Osteocyte (in vitro differentiated cells): ENCODE results near the gene FAM83C. TPM values are rescaled to one million over a fixed set of nuclear protein-coding genes. Genes with fewer than 3 reads are reported as not detected.

Experiments used
- DNase-seq: peaks from one replicate; pipeline ENCODE4 v3.0.0; 2021; ENCODE audit warnings: mixed read lengths; ENCODE audit not compliant: unreplicated experiment; ENCODE audit errors: extremely low spot score
- H3K27ac Mint-ChIP-seq: one replicate; pipeline ENCODE4 v1.8.0; 2021; ENCODE audit warnings: mild to moderate bottlenecking, mixed read lengths; ENCODE audit not compliant: unreplicated experiment
- H3K27me3 Mint-ChIP-seq: one replicate; pipeline ENCODE4 v1.8.0; 2021; ENCODE audit warnings: mixed read lengths; ENCODE audit not compliant: unreplicated experiment
- H3K36me3 Mint-ChIP-seq: one replicate; pipeline ENCODE4 v1.8.0; 2021; ENCODE audit warnings: mixed read lengths; ENCODE audit not compliant: unreplicated experiment
- H3K4me1 Mint-ChIP-seq: one replicate; pipeline ENCODE4 v1.8.0; 2021; ENCODE audit warnings: mixed read lengths; ENCODE audit not compliant: unreplicated experiment
- H3K4me3 Mint-ChIP-seq: one replicate; pipeline ENCODE4 v1.8.0; 2021; ENCODE audit warnings: mild to moderate bottlenecking, moderate library complexity, mixed read lengths; ENCODE audit not compliant: unreplicated experiment
- H3K9me3 Mint-ChIP-seq: one replicate; pipeline ENCODE4 v1.8.0; 2021; ENCODE audit warnings: mixed read lengths; ENCODE audit not compliant: unreplicated experiment
- total RNA-seq: library from RNA; stranded (reverse); gene quantifications from 2 replicates; pipeline ENCODE4 v1.2.1, GENCODE V29; 2021
- TF ChIP-seq, protein P1 (sequence below): fragments of 200-600 bp; sonication (generic); IDR thresholded peaks from 2 replicates; pipeline ENCODE4 v1.5.0; 2021; ENCODE audit warnings: antibody characterized with exemption, mild to moderate bottlenecking, moderate library complexity

The FAM83C gene
- total RNA-seq, 1 donor from 2014 or later = not detected

DNA sequence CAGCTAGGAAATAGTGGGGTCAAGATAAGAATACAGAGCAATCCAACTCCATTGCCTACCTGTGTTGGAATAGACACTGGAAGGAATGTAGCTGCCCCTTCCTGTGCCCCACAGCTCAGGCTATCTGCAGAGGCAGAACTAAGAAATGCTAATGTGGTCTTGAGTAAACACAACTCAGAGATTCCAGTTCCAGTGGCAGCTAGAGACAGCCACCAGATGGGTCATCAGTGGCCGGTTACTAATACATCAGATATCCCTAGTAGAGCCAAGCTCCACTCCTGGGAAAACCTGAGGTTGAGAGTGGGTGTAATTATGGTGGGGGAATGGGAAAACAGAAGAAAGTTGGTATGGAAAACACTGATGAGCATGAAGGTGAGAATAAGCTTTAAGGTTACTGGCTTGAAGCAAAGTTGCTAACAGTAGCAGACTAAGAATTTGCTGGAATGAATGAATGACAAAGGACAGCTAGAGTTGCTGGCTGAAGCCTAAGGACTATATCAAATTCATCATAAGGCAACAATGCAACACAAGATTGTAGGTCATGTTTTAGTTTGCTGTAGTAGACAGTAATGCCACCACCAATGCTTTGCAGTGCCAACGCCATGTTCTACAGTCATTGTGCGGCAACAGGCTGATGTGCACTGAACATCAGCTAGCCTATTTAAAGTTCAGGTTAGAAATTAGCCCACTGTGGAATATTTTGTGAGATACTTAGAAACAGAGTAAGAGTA, 28.3 kb upstream of the FAM83C start:
- TF ChIP-seq, protein P1, sequence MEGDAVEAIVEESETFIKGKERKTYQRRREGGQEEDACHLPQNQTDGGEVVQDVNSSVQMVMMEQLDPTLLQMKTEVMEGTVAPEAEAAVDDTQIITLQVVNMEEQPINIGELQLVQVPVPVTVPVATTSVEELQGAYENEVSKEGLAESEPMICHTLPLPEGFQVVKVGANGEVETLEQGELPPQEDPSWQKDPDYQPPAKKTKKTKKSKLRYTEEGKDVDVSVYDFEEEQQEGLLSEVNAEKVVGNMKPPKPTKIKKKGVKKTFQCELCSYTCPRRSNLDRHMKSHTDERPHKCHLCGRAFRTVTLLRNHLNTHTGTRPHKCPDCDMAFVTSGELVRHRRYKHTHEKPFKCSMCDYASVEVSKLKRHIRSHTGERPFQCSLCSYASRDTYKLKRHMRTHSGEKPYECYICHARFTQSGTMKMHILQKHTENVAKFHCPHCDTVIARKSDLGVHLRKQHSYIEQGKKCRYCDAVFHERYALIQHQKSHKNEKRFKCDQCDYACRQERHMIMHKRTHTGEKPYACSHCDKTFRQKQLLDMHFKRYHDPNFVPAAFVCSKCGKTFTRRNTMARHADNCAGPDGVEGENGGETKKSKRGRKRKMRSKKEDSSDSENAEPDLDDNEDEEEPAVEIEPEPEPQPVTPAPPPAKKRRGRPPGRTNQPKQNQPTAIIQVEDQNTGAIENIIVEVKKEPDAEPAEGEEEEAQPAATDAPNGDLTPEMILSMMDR = no peak
- H3K36me3 Mint-ChIP-seq = peaks cover 3% of the 10 kb centered on the region
- no peaks in the 10 kb centered on the region for H3K27me3 Mint-ChIP-seq
- peak overlapping the region; percentile 61 for H3K27ac Mint-ChIP-seq
- DNase-seq = no peak
- peaks cover 67% of the 10 kb centered on the region for H3K4me1 Mint-ChIP-seq
- no peak overlapping the region for H3K4me3 Mint-ChIP-seq
- no peaks in the 10 kb centered on the region for H3K9me3 Mint-ChIP-seq

DNA sequence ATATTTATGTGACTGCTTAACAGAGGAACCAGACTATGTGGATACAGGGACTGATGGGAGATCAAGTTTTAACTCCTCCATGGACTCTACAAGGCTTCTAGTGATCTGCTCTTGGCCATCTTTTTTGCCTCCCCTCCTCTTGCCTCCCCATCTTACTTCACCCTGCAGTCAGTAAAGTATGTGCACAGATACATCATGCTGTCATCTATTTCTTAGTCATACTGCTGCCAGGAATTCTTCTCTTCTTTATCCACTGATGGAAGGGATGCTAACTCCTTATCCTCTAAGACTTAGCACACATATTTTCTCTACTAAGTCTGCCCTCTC, 27.6 kb upstream of the FAM83C start:
- TF ChIP-seq, protein P1 = no peak
- Mint-ChIP-seq H3K27ac (peak overlapping the region; percentile 61), H3K36me3 (peaks cover 5% of the 10 kb centered on the region), H3K4me1 (peaks cover 69% of the 10 kb centered on the region), H3K9me3 (no peaks in the 10 kb centered on the region), H3K4me3 (no peak overlapping the region), H3K27me3 (no peaks in the 10 kb centered on the region)
- no peak for DNase-seq

DNA sequence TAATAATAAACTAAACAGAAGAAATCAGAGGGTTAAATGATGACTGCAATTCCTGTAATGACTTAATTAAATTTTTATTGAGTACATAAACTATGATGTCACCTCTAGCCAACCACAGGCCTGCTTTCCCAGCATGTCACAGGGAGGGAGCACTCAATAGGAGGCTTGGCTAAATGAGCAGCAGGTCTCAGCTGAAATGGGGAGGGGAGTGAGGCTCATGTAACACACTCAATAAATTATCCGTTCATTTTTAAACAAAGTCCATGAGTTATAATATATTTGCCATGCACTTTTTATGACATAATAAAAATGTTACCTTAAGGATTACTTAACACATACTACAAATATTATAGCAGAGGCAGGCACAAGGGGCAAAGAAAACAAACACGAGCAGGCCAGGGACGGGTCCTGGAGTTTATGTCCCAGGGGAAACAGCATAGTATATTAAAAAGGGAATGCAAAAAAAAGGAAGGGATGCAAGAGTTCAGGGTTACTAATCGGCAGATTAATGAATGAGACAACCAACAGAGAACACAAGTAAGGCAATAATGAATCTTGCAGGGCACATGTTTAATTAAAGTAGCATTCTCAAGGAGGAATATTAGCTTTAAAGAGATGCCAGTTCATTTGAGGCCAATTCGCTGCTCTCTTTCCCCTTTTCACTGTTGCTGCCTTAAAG, 27.1 kb upstream of the FAM83C start:
- H3K9me3 Mint-ChIP-seq = no peaks in the 10 kb centered on the region
- no peak overlapping the region for H3K4me3 Mint-ChIP-seq
- H3K36me3 Mint-ChIP-seq = peaks cover 10% of the 10 kb centered on the region
- peak overlapping the region; percentile 61 for H3K27ac Mint-ChIP-seq
- TF ChIP-seq, protein P1 = no peak
- peaks cover 74% of the 10 kb centered on the region for H3K4me1 Mint-ChIP-seq
- no peaks in the 10 kb centered on the region for H3K27me3 Mint-ChIP-seq
- DNase-seq = no peak

DNA sequence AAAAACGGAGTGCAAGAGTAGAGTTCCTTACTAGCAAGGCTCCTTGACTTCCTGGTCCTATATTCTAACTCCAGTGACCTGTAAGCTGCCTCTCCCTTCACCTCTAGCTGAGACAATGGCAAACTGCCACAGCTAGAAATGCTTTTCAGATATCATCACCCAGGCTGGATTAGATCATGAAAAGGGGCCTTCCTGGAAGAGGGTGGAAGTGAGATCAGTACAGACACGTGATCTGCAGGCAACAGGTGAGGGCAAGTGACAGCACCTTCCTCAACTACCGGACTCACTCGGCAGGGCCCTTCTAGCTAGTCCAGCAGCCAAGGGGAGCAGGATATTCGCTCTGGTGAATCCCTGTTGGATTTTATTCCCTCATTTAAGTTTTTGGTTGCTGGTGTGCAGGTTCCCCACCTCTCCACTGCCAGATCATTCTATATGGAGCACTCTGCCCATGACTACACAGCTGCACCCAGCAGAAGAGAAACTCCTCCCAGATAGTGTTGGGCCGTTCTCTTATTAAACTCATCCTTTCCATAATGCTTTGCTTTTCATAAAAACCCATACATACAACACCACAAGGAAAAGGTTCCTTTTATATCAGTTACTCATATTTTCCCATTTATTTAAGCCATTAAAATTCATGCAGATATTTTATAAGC, 26.4 kb upstream of the FAM83C start:
- DNase-seq = no peak
- TF ChIP-seq, protein P1 = no peak
- peaks cover 76% of the 10 kb centered on the region for H3K4me1 Mint-ChIP-seq

More for the DNA sequence above, 26.4 kb upstream of the FAM83C start:
- Mint-ChIP-seq H3K27ac (peak overlapping the region; percentile 61), H3K36me3 (peaks cover 12% of the 10 kb centered on the region), H3K4me3 (no peak overlapping the region), H3K27me3 (no peaks in the 10 kb centered on the region), H3K9me3 (no peaks in the 10 kb centered on the region)
